Hematopoietic multipotent progenitor cell (in vitro differentiated cells): ENCODE measurements around the gene NODAL. TPM values are rescaled to one million over a fixed set of nuclear protein-coding genes. Genes with fewer than 3 reads are reported as not detected.

Source experiments
- DNase-seq, 3 donors: peaks; one replicate each; pipeline ENCODE4 v3.0.0-alpha.2; 2011 to 2015; ENCODE audit warnings: low read depth in 2 of 3, low spot score in 2 of 3
- total RNA-seq: library from RNA; depleted of rRNA; stranded (reverse); fragments of >200 nt; gene quantifications from one replicate; pipeline ENCODE4 v1.2.3, GENCODE V29; 2012

NODAL gene
- total RNA-seq, 1 donor: not detected

GRCh38 chr10:70396140-70396539, 45.3 kb downstream of the NODAL start:
- no peak for DNase-seq

DNA sequence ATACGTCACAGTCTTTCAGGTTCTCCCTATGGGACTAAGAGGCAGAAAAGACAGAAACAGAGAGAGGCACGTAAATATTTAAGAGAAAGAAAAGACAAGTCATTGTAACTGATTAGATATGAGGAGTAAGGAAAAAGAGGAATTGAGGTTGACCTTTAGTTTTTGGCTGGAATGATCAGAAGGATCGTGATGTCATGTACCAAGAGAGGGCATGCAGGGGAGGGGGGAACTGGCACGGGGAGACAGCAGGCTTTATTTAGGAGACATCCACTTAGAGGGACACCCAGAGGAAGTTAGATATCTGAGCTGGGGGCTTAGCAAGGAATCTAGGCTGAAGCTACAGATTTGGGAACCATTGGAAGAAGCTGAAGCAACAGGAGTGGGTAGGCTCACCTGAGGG, 49.8 kb downstream of the NODAL start:
- no peak for DNase-seq

Other genes starting within 250 kb of the NODAL start
- gene PPA1, start 208.3 kb downstream of the NODAL start, total RNA-seq: 57.4 TPM
- under 0.01 TPM for gene NPFFR1, start 157.7 kb downstream of the NODAL start, total RNA-seq
- 10.8 TPM for gene LRRC20, start 59.1 kb downstream of the NODAL start, total RNA-seq
- 14.0 TPM for gene EIF4EBP2, start 37.5 kb downstream of the NODAL start, total RNA-seq
- 4.8 TPM for gene PALD1, start 37.1 kb upstream of the NODAL start, total RNA-seq
- gene PRF1, start 161.1 kb upstream of the NODAL start, total RNA-seq: 0.81 TPM
- 3.0 TPM for gene ADAMTS14, start 230.8 kb upstream of the NODAL start, total RNA-seq